ENCODE data around the gene NUDT8.
"Not testable (repeated sequence)": the region's sequence is repeated elsewhere in the genome, so short reads cannot be mapped to it uniquely, and the experiment has no call there.

Gene NUDT8

DNA sequence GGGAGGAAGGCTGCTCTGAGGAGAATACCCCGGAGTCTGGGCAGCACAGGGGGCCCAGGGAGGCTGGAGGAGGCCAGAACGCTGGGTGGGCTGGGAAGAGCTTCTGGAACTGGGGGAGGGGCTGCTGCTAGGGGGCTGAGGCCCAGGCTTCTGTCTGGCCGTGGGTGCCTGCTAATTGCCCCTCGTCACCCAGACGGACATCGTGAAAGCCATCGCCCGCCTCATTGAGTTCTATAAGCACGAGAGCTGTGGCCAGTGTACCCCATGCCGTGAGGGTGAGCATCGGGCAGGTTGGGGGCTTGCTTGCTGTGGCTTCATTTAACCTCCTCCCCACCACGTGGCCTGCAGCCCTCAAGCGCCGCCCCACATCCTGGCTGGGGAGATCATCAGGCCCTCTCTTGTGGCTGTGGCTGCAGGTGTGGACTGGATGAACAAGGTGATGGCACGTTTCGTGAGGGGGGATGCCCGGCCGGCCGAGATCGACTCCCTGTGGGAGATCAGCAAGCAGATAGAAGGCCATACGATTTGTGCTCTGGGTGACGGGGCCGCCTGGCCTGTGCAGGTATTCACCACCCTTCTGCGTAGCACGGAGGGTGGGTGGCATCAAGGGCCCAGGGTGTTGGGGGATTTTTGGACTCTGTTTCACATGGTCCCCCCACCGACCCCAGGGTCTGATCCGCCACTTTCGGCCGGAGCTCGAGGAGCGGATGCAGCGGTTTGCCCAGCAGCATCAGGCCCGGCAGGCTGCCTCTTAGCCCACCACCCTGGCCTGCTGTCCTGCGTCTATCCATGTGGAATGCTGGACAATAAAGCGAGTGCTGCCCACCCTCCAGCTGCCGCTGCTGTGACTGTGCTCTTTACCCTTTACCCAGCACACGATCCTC, 17.8 kb downstream of the NUDT8 start:
- DNase-seq (ENCODE audit: low read depth in 2 of 2), result no peak

GRCh38 chr11:67611165-67611564, 18.6 kb downstream of the NUDT8 start:
- DNase-seq (ENCODE audit: low read depth in 2 of 2), result no peak

DNA sequence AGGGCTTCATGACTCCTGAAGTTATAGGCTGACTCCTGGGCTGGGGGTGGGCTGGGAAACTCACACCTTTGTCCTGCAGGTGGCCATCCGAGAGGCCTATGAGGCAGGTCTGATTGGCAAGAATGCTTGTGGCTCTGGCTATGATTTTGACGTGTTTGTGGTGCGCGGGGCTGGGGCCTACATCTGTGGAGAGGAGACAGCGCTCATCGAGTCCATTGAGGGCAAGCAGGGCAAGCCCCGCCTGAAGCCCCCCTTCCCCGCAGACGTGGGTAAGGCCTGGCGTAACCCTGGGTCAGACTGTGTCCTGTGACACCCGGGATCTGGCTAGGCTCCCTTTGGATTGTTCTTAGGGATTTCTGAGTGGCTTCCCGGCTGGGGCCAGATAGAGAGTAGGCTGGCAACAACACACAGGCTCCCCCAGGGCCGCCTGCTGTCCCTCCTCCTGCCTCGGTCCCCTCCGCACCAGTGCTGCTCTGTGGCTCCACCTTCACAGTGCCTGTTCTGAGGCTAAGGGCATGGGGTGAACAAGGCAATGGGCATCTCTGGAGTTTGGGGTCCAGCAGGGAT, 19.4 kb downstream of the NUDT8 start:
- DNase-seq (ENCODE audit: low read depth in 2 of 2), result no peak

- no peak for DNase-seq (ENCODE audit: low read depth in 2 of 2)
Observed at GRCh38 chr11:67609316-67609715, 20.4 kb downstream of the NUDT8 start.

DNA sequence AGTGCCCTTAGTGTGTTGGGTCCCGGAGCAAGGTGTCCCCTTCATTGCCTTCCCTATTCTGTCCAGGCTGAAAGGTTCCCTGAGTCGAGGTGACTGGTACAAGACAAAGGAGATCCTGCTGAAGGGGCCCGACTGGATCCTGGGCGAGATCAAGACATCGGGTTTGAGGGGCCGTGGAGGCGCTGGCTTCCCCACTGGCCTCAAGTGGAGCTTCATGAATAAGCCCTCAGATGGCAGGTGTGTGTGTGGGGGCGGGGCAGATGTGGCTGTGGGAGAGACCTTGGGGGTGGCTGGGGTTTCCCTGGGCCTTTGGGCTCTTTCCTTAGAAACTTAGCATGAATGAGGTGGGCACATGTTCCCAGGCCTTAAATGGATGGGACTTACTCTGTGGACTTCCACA, 21.3 kb downstream of the NUDT8 start:
- DNase-seq (ENCODE audit: low read depth in 2 of 2), result no peak

GRCh38 chr11:67607507-67607906, 22.2 kb downstream of the NUDT8 start:
- no peak for DNase-seq (ENCODE audit: low read depth in 2 of 2)

GRCh38 chr11:67606492-67607295, 23.0 kb downstream of the NUDT8 start, which contains the start of gene NDUFV1:
NDUFV1 (plus strand) TSS chr11:67606936; CDS start chr11:67607005, 69 bp downstream.
- peak; percentile 96 for DNase-seq (ENCODE audit: low read depth in 2 of 2)

DNA sequence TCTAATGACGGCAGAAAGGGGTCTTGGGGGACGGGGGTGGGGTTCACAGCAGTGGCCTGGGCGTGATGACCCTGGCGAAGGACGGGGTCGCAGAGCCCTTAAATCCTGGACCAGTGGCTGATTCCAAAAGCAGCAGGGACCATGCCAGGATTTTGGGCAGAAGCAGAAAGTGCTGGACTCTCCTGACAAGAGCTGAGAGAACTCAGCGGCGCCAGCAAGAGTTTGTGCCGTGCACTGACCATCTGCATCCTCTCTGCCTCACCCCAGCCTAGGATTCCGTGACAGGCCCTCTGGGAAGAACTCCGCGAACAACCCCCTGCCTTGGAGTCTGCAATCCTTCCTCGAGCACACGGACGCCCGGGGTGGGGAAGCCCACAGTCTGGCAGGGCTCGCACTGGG, 23.6 kb downstream of the NUDT8 start:
- no peak for DNase-seq (ENCODE audit: low read depth in 2 of 2)

DNA sequence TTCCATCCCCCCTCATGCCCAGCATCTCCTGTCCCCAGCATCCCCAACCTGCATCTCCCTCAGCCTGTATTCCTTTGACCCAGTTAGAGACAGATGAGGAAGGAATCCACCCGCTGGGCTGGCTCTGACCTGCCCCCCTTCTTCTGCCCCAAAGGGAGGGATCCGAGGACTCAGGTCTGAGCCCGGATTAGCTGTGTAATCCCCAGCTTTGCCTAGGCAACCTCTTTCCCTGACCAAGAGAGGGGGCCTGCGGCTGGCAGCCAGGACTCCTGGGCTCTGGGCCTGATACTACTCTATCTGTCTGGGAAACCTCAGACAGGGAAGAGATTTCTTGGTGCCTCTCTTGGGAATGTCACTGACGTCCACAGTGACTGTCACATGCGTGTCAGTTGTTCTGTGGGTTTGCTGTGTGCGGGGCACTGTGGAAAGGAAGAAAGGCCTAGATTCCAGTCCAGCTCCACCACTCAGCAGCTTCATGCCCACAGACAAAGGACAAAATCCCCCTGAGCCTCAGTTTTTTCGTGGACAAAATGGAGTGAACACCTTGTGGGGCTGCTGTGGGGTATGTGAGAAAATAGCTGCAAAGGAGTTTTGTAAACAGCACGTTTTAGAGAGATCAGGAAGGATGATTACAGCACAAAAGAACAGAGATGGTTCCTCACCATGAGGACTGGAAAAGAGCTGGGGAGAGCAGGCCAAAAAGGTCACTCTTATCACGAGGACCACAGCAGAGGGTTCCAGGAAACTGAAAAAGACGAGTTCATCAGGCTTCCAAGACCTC, 24.3 kb downstream of the NUDT8 start:
- DNase-seq (ENCODE audit: low read depth in 2 of 2), result no peak

- no peak for DNase-seq (ENCODE audit: low read depth in 2 of 2)
Observed at GRCh38 chr11:67604815-67605214, 24.9 kb downstream of the NUDT8 start.

- DNase-seq (ENCODE audit: low read depth in 2 of 2), result not testable (repeated sequence)
Observed at GRCh38 chr11:67604119-67604518, 25.6 kb downstream of the NUDT8 start.

DNA sequence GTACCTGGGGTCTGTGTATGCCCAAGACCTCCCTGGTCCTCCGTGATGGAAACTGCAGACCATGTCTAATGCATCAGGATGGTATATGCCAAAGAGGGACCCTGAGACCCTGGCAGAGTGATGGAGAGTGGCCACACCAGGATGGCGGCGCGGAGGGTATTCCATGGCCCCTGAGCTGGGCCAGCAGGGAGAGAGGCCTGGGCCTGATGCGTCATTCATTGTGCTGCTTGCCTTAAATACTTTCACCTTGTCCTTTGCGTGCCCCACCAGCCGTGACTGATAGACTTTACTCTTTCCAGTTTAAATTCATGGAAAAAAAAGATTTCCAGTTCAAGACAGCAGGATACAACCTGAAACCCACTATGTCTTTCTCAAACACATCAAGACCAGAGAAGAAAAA, 28.6 kb downstream of the NUDT8 start:
- DNase-seq (ENCODE audit: low read depth in 2 of 2), result no peak

- no peak for DNase-seq (ENCODE audit: low read depth in 2 of 2)
Observed at GRCh38 chr11:67600324-67601029, 29.3 kb downstream of the NUDT8 start.

DNA sequence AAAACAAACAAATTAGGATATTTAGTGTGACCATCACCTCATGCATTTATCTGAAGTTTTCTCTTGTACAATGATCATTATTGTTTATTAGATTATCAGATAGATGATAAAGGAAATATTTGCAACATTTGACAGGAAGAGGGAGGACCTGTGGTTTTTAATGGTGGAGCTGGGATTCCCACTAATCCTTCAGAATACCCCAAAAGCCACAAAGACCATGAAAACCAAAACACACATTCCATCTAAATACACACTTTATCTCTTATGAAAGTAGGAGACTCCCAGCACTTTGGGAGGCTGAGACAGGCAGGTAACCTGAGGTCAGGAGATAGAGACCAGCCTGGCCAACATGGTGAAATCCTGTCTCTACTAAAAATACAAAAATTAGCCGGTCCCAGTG, 30.6 kb downstream of the NUDT8 start:
- DNase-seq (ENCODE audit: low read depth in 2 of 2), result no peak

- DNase-seq (ENCODE audit: low read depth in 2 of 2), result not testable (repeated sequence)
Observed at GRCh38 chr11:67597963-67598362, 31.8 kb downstream of the NUDT8 start.

GRCh38 chr11:67597458-67597857, 32.3 kb downstream of the NUDT8 start:
- DNase-seq (ENCODE audit: low read depth in 2 of 2), result not testable (repeated sequence)

DNA sequence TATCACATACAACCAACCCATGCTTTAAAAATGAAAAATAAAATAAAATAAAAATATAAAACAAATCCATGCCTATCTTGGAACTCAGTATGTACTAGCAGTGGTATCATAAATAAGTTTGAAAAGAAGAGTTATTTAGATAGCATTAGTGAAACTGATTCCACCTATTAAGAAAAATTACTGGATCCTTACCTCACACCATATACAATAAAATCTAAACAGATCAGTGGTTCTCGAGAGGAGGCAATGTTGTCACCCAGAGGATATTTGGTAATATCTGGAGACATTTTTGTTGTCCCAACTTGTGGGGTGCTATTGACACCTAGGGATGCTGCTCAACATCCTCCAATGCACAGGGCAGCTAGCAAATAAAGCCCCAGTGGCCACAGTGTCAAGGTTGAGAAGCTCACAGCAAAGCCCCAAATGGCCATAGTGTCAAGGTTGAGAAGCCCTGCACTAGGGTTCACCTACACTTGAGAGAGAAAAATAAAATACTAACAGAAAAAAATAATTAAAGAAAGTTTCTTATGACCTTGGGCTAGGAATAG, 32.9 kb downstream of the NUDT8 start:
- no peak for DNase-seq (ENCODE audit: low read depth in 2 of 2)

DNA sequence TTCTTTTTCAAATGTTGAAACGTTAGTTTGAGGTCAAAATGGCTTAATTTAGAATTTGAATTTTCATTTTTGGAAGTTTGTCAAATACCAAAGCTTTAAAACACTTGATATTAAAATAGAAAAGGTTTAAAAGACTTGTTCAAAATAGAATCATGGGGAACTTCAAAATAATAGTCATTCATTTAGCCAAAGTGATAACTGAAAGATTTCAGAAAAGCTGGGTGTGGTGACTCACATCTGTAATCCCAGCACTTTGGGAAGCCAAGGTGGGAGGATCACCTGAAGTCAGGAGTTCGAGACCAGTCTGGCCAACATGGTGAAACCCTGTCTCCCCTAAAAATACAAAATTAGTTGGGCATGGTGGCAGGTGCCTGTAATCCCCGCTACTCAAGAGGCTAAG, 35.3 kb downstream of the NUDT8 start:
- DNase-seq (ENCODE audit: low read depth in 2 of 2), result no peak

- no peak for DNase-seq (ENCODE audit: low read depth in 2 of 2)
Observed at GRCh38 chr11:67593565-67593905, 36.2 kb downstream of the NUDT8 start.

DNA sequence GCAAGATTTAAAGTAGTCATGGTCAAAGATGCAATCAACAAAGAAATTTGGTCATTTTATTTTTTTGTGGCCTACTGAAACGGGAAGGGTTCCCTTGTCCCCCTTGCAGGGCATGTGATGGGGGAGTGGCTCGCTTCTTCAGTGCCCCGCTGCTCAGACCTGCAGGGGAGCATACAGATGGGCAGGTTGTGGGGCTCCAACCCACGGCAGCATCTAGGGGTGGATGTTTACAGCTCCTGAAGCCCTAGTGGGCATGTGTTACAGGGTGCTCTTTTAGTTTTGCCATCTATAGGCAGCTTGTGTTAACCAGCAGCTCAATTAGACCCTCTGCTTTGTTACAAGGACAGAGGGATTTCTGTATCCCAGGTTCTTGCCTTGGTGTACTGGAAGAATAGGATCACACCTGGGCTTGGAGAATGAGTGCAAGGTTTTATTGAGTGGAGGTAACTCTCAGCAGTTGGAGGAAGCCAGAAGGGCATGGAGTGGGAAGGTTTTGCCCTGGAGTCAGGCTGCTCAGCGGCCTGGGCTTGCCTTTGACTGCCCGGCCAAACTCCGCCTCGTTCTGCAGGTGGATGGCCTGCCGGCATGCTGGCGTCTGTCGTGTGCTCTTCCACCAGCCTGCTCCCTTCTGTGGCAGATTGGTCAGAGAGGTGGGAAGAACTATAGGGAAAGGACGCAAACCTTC, 36.7 kb downstream of the NUDT8 start:
- DNase-seq (ENCODE audit: low read depth in 2 of 2), result no peak

Measured in stimulated activated CD8-positive, alpha-beta memory T cell treated with anti-CD3 and anti-CD28 coated beads, Interleukin-2, amount 100 ng/mL, for 48 hours (primary cell).